ENCODE results near the gene ZMYM2. TPM values are rescaled to one million over a fixed set of nuclear protein-coding genes. Genes with fewer than 3 reads are reported as not detected.

The ZMYM2 gene
- total and polyA plus RNA-seq, 2 of the 13 experiments (the other 11 are each of a cell fraction or from before 2014, with no cell fraction given), result 22.4 to 40.8 TPM

- intact Hi-C loops (cut with micrococcal nuclease; ENCODE audit: unreplicated experiment), result loop anchor here (5.0 kb wide), 1 partner anchor 178 kb away; the partner anchor contains the start of gene GJA3
- Histone ChIP-seq H3K27me3 (ENCODE audit: control insufficient read depth in 1 of 2, insufficient read depth in 2 of 2, low read length in 2 of 2) (no peaks in the 10 kb centered on the region), H3K9ac (ENCODE audit: insufficient read depth, low read depth, low read length) (no peak overlapping the region), H3K4me2 (ENCODE audit: low read depth, low read length) (no peak overlapping the region), H3K36me3 (replicated peaks in 1 of 2; ENCODE audit: control insufficient read depth in 1 of 2, insufficient read depth in 2 of 2, low read length in 2 of 2) (peaks cover 0 to 1% of the 10 kb centered on the region in 2 experiments; a peak in 2 of 5 replicates), H3K4me1 (ENCODE audit: insufficient read depth, low read length) (peaks cover 12% of the 10 kb centered on the region; the same call in 1 of the 2 replicates), H4K20me1 (ENCODE audit: insufficient read depth, low read length) (peaks cover 40% of the 10 kb centered on the region), H2AFZ (ENCODE audit: low read length) (no peak overlapping the region), H3K79me2 (ENCODE audit: insufficient read depth, low read length) (peaks cover 67% of the 10 kb centered on the region), H3K4me3 (replicated peaks in 1 of 3; ENCODE audit: insufficient read depth in 1 of 3, low read depth in 2 of 3, low read length in 3 of 3) (no peak overlapping the region), H3K27ac (ENCODE audit: extremely low read length, insufficient read depth, low read length) (no peak overlapping the region), H3K9me3 (ENCODE audit: low read length) (no peaks in the 10 kb centered on the region)
- ATAC-seq (peak; percentile 72), DNase-seq (ENCODE audit: low spot score) (peak; percentile 16), FAIRE-seq (peak; percentile 68)
- TF ChIP-seq, protein P1, sequence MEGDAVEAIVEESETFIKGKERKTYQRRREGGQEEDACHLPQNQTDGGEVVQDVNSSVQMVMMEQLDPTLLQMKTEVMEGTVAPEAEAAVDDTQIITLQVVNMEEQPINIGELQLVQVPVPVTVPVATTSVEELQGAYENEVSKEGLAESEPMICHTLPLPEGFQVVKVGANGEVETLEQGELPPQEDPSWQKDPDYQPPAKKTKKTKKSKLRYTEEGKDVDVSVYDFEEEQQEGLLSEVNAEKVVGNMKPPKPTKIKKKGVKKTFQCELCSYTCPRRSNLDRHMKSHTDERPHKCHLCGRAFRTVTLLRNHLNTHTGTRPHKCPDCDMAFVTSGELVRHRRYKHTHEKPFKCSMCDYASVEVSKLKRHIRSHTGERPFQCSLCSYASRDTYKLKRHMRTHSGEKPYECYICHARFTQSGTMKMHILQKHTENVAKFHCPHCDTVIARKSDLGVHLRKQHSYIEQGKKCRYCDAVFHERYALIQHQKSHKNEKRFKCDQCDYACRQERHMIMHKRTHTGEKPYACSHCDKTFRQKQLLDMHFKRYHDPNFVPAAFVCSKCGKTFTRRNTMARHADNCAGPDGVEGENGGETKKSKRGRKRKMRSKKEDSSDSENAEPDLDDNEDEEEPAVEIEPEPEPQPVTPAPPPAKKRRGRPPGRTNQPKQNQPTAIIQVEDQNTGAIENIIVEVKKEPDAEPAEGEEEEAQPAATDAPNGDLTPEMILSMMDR (CRISPR knock-in tag; IDR thresholded peaks at IDR 0.05), result peak; percentile 53
- TF ChIP-seq, protein P2, sequence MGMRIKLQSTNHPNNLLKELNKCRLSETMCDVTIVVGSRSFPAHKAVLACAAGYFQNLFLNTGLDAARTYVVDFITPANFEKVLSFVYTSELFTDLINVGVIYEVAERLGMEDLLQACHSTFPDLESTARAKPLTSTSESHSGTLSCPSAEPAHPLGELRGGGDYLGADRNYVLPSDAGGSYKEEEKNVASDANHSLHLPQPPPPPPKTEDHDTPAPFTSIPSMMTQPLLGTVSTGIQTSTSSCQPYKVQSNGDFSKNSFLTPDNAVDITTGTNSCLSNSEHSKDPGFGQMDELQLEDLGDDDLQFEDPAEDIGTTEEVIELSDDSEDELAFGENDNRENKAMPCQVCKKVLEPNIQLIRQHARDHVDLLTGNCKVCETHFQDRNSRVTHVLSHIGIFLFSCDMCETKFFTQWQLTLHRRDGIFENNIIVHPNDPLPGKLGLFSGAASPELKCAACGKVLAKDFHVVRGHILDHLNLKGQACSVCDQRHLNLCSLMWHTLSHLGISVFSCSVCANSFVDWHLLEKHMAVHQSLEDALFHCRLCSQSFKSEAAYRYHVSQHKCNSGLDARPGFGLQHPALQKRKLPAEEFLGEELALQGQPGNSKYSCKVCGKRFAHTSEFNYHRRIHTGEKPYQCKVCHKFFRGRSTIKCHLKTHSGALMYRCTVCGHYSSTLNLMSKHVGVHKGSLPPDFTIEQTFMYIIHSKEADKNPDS (CRISPR knock-in tag; IDR thresholded peaks at IDR 0.05), result no peak
- TF ChIP-seq ZNF678 (CRISPR knock-in tag; IDR thresholded peaks at IDR 0.05) (no peak), TRIM24 (CRISPR knock-in tag; IDR thresholded peaks at IDR 0.05) (no peak), TEAD3 (CRISPR knock-in tag; optimal IDR thresholded peaks at IDR 0.05; ENCODE audit: borderline replicate concordance) (peak; percentile 96), STAG1 (CRISPR knock-in tag; IDR thresholded peaks at IDR 0.05) (peak; percentile 36; the same call in 1 of the 2 replicates), ZNF780A (CRISPR knock-in tag; IDR thresholded peaks at IDR 0.05) (no peak), ARID5B (CRISPR knock-in tag; IDR thresholded peaks at IDR 0.05) (no peak)
- TF ChIP-seq, protein P3, sequence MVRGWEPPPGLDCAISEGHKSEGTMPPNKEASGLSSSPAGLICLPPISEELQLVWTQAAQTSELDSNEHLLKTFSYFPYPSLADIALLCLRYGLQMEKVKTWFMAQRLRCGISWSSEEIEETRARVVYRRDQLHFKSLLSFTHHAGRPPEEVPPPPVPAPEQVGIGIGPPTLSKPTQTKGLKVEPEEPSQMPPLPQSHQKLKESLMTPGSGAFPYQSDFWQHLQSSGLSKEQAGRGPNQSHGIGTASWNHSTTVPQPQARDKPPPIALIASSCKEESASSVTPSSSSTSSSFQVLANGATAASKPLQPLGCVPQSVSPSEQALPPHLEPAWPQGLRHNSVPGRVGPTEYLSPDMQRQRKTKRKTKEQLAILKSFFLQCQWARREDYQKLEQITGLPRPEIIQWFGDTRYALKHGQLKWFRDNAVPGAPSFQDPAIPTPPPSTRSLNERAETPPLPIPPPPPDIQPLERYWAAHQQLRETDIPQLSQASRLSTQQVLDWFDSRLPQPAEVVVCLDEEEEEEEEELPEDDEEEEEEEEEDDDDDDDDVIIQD (CRISPR knock-in tag; IDR thresholded peaks at IDR 0.05; ENCODE audit: low read depth), result no peak
- ChIA-PET POLR2A (no interaction called here), CTCF (ENCODE audit: low intra/inter-chr PET ratio, low total read pairs) (interaction anchor here (2.6 kb wide), 1 partner anchor 179 kb away, joined by 15 read pairs; no protein-coding TSS in a partner anchor)
- no TSS peak for BruUV-seq (replicated peaks)
- WGBS (ENCODE audit: low lambda C conversion rate), result 83% methylated on average over 5 of the region's 5 CpGs
- in situ Hi-C loops (cut with HindIII; ENCODE audit: extremely low pct_ligation_motif_present, low pct_unique_long_range_greater_than_20kb), result no loop called here
Observed at GRCh38 chr13:19984430-19985218, 26.1 kb downstream of the ZMYM2 start.
